HG03520 (cell line): Measurements from ENCODE around the gene MIOS.

Experiments used
- ATAC-seq: cut with Tn5 transposase; IDR thresholded peaks from one replicate; pipeline ENCODE4 v1.9.1; 2021; ENCODE audit warnings: mild to moderate bottlenecking, moderate library complexity; ENCODE audit not compliant: unreplicated experiment

Gene MIOS

DNA sequence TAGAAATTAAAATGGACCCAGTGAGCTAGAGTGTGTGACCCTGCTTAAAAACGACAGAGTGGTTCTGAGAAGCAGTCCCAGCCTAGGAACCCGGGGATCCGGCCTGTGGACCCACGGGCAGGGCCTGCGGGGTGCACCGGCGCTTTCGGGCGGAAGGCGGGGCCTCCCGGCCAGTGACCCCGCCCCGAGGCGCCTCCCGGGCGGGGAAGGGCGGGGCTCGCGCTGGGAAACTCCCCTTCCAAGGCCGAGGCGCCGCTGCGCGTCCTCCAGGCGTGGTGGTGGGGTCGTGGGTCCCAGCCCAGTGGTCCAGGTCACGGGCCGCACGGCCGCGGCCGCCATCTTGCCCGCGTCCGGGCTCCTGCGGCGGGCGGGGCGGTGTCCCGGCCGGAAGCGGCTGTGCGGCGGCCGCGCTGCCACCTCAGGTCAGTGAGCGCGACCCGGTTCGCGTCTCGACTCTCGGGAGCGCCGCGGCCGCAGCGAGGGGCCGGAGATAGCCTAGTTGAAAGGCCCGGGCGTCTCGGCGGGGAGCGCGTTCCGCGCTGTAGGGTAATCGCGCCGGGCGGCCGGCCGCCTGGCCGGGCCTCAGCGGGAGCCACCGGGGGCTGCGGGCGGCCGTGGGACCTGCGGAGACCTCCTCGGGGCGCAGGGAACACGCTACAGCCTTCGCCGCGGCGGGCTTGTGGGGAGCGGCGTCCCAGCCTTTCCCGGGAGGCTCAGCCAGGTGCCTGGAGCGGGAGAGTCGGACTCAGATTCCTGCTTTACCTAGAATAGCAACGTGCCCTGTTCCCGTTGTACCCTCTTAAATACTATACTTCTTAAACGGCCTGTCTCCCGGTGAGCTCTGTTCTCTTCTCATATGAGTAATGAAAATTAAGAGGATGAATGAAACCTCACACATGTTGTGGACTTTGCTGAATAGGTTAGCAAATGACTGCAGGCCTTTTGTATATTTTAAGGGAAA is at the start of gene MIOS:
Gene MIOS (plus strand): TSS at position 234 of the 961 bp plus-strand sequence. CDS start 5,592 bp downstream, outside the sequence.
- peak; percentile 64 for ATAC-seq

DNA sequence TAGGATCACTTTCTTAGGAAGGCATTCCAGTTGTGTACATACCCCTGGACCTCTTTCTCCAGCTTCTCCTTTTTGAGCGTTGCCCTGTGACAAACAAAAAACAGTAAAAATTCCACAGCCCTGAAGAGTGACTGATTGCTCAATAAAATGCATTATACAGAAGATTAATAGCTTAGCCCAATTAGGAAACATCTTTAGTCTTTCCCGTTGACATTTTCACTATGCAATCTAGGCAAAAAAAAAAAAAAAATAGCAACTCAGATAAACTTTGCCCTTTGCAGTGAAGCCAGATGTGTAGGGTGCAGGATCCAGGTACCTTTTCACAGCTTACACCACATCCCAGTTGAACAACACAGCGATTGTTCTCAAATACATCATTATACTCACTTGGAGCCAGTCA is 48.9 kb upstream of the MIOS start:
- no peak for ATAC-seq

DNA sequence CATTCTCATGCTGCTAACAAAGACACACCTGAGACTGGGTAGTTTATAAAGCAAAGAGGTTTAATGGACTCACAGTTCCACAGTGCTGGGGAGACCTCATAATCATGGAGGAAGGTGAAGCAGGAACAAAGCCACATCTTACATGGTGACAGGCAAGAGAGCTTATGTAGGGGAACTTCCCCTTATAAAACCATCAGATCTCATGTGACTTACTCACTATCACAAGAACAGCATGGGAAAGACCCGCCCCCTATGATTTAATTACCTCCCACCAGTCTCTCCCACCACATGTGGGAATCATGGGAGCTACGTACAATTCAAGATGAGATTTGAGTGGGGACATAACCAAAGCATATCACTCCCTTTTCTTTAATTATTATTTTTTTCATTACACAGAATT is 47.6 kb upstream of the MIOS start:
- ATAC-seq = no peak

DNA sequence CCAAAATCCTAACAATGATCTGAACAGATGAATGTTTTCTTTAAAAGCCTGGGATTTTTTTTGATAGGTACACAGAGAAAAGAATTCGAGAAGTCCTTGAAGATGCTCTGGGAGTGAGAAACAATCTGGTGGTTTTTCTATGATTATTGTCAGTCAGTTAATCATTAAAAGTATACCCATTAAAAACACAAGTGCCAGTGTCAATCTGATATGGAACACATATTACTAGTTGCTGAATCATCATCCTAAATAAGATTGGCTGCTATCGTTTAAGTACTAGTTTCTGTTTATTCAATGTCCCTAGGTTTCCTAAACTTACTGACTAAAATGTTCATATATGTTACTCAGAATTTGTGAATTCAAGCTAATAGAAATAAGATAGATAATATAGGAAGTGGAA is 47.2 kb upstream of the MIOS start:
- ATAC-seq = no peak

DNA sequence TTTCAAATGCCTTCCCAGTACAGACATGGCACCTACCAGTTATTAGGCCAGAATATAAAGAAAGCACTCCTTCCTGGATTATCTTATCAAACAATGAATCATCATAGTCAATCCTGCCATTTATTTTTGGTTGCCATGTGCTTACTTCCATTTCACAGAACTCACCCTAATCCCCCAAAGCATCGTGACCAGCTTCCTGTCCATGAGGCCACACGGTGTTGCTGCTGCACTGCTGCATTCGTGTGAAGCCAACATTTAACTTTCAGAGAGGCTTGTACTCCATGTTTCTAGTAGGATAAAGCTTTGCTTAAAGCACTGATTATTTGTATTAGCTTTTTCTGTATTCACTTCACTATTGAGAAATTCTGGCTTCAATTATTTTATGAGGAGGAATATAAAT is 45.4 kb upstream of the MIOS start:
- no peak for ATAC-seq

DNA sequence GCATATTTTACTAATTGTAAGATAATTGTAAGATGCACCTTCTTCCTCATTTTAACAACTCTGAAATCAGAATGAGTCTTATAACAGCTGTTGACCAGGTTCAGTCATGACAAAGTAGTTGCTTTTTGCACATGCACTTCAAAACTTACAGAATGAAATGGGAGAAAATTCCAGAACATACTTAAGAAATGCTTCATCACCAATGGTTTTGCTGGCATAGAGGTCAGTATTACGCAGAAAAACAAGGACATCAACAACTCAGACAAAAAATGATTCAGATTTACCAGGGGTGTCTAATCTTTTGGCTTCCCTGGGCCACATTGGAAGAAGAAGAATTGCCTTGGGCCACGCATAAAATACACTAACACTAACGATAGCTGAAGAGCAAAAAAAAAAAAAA is 44.3 kb upstream of the MIOS start:
- no peak for ATAC-seq

DNA sequence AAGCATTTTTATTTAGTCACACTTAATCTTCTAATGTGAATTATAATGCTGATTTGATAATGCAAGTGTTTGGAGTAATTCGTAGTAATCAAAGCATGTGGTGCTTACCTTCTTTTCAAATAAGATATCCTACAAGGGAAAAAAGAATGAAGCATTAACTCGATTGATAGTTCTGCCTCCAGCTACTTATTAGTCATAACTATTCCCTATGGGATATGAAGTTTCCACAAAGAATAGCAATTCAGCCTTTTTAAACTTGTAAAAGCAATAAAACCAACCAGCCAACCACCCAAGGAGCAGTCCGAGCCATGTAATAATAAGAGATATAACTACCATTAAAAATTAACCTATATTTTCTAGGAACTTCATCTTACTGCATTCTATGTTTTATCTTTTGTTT is 42.6 kb upstream of the MIOS start:
- ATAC-seq = no peak

DNA sequence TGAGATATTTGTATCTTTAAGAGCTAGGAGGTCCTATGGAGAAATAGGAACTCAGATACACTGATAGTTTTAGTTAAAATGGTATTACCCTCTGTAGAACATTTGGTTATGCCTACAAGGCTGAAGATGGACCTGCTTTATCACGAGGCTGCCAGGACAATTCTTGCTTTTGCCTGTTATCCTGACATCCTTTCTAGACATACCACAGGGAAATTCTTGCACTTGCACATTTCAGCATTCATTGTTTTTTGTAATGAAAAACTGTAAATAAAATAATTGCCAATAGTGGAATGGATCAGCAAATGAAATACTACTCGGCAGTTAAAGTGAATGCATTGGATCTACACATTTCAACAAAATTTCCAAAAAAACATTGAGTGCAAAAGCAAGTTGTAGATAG is 40.7 kb upstream of the MIOS start:
- no peak for ATAC-seq

DNA sequence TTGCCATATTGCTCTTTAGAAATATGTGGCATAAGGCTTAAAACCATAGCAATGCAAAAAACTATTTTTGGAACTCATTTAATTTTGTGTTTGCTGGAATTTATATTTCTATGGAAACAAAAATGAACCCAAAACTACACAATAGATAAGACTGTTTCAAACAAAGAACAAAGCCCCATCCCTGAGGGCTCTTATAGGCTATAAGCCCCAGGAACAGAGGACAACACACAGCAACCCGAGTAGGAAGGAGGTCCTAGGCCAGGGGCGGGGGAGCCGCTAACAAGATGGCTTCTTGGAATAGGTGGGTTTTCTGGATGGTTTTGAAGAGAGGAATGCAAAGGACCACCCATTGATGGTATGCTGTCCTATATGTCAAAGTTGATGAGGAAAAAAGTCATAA is 39.6 kb upstream of the MIOS start:
- ATAC-seq = no peak

DNA sequence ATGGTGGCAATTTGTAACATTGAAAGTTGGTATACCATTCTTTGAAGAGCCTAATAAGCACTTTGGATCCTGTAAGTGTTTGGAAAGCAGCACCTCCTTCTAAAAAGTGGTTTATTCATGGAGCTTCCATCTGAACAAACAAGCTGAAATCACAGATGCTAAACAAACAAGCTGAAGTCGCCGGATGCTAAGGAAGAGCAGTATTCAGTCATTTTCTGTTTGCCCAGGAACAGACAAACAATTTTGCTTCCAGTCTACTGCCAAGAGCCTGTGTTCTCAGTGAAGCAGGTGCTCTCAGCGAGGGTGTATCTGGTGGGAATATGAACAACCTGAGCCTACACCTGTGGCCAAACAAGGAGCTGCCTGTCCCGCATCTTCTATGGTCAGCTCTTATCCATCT is 37.4 kb upstream of the MIOS start:
- ATAC-seq = no peak

DNA sequence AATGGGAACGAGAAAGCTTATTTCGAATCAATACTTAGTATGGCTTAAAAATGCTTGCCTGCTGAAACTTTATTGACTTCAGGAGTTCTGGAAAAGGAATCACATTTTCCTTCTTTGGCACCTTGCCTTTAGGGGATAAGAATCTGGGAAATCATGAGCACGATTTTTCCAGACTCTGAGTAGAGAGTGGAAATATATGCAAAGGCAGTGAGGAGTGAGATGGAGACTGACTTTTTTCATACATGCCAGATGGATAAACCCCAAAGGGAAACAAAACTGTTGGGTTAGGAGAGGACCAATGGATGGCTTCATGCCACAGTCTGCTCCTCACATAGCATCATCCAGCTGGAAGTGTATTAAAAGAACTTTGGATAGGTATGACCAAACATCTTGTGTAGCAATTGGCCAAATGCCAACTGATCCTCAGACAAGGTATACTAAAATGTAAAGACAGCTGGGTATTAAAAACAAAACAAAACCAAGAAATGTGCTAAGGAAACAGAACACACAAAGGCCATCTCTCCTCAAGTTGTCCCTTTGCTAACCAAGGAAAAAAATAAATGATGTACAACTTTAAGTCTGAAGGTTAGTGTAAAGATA is 32.8 kb upstream of the MIOS start:
- no peak for ATAC-seq

DNA sequence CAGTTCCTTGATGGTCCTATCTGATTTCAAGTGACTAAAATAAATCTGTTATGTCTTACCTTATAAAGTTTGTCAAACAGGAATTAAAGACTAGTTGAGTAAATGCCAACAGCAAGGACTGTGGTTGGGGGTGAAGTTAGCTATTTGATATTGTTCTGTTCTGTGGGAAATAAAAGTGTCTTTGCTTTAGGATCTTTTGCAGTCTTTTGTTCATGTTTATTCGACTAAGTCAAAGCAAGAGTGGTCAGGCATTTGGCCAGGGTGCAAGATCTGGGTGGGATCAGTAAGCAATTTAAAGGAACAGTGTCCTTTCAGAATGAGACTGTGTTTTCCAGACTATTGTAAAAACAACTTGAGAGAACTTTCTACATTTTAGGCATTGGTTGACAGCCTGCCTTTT is 31.0 kb upstream of the MIOS start, which contains the start of gene COL28A1:
Gene COL28A1 (minus strand): TSS at position 183 of the 400 bp plus-strand sequence. CDS start 2,998 bp downstream, outside the sequence.
- no peak for ATAC-seq

DNA sequence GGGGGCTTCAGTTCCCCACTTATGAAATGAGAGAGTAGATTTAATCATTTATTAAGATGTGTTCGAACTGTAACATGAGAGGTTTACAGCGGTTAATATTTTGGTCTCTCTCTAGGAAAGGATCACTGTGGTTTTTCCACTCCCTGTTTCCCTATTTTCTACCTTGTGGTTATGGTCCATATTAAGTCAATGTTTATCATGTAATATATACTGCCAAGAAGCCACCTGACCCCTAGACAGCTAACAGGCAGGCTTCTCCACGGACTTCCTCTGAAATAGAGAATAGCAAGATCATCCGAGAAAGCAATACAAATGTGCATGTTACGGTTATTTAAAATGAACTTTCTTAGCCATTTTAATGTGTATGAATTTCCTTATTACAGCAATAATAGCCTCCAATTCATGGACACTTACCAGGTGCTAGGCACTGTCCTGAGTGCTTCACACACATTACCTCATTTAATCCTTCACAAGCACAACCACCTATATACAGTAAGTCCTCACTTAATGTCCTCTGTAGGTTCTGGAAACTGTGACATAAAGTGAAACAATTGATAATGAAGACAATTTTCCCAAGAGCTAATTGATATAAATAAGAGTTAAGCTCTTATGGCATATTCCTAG is 30.2 kb upstream of the MIOS start:
- no peak for ATAC-seq

DNA sequence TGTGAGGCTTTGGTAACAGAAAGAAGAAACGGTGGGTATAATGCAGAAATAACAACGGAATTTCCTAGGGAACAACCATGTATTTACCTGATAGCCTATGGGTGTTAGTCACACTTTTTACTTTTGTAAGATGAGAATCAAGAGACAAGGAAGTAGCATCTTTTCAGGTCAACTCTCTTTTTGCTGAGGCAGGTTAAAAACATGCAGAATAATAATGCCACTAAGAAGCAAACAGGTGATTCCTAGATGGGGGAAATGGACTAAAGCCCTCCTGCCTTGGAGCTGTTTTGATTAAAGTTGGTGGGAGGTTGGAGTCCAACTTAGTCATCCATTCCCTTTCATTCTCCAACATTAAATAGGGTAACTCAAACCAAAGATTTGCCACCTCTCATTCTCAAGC is 29.0 kb upstream of the MIOS start:
- ATAC-seq = no peak

DNA sequence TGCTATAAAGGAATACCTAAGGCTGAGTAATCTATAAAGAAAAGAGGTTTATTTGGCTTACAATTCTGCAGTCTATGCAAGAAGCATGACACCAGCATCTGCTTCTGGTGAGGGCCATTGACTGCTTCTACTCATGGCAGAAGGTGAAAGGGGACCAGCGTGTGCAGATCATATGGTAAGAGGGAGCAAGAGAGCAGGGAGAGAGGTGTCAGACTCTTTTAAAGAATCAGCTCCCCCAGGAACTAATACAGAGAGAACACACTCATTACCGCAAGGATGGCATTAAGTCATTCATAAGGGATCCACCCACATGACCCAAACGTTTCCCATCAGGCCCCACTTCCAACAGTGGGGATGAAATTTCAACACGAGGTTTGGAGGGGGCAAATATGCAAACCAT is 27.5 kb upstream of the MIOS start:
- ATAC-seq = no peak

DNA sequence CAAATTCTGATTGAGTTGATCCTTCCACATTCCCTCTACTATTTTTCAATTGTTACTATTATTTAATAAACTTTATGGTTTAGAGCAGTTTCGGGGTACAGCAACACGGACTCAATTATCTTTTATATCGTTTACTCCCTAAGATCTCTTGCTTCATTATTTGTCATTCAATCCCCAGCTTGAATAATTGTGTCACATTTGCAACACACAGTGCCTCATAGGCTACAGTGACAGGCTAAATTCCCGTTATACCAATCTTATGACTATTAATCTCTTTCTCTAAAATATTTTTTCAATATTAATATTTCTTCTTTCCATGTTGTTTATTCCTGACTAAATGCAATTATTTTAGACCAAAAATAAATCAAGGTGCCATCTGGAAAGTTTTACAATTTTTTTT is 27.0 kb upstream of the MIOS start:
- no peak for ATAC-seq

DNA sequence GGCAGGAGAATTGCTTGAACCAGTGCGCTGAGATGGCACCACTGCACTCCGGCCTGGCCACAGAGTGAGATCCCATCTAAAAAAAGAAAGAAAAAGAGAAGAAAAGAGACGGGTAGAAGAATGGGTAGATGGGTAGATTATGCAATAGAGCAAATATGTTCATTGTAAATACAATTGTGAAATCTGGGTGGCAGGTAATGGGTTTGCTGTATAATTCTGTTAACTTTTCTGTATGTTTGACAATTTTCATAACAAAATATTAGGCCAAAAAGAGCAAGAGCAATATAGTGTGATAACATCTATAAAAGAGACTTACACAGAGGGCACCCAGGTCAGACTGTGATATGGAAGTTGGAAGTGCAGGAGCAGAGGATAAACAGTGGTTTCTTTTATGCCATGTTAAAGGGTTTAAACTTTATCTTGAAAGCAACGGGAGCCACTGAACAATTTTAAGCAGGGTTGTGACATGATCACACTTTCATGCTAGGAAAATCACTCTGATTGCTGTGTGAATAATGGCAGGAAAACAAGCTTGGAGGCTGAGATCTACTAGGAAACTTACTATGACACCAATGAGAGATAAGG is 24.3 kb upstream of the MIOS start:
- ATAC-seq = no peak

DNA sequence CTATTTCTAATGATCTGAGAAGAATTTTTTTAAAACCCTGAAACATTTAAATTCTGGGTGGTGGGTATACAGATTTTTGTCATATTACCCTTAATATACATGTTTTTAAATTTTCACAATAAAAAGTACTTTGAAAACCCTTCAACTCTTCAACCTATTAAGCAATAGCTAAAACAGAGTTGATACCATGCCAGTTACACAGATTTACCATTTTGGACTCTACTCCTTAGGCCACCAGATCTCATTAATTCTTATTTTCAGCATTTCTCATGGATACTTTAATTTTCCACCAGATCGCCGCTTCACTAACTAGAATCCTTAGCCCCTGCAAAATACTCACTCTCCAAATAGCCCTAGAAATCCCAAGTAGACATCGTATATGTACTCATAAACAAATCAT is 18.3 kb upstream of the MIOS start:
- ATAC-seq = no peak

DNA sequence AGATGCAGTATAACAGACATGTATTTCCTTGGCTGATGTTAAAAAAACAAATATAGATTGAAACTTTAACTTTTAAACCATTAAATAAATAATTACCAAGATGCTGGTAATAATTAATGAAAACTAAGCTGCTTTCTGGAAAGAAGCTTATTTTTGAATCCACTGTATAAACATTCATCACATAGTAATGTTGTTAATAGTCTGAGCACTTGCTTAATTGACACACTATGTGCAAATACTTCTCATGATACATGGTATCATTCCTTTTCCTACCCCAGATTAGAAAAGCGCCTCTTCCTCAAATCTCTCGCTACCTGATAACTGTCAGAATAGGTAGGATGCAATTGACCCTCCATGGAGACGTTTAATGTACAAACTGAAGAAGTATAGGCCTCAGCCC is 16.0 kb upstream of the MIOS start:
- ATAC-seq = no peak

DNA sequence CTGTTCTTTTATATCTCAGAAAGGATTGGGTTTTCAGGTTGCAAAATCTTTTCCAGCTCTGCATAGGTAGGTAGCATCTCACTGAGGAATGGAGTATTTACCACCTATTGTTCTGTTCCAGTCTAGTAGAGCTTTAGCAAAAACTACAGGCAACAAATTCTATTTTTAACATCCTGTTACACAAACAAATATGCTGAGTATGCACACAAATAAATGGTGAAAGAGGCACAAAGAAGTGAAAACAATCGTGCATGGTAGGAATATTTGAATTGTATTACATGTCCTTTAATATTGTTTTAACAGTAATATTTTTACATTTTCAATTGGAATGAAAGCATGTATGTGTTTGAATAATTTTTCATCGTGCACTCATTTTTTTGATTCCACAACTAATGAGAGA is 14.5 kb upstream of the MIOS start:
- no peak for ATAC-seq

DNA sequence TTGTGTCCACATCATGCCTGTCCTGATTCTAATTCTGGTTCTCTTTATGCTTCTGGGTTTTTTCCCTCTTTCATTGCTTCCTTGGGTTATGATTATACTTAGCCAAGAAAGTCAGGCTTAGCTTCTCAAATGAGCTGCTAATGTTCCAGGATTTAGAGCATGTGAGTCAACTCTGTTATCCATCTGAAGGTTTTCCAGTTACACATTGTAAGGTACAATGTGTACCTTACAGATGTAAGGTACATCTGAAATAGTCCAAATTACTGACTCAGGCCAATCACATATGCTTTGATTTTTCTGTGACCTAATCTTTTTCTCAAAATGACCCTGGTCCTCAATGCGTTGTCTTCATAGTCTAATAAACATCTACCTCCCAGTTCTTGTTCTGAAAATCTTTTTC is 13.3 kb upstream of the MIOS start:
- no peak for ATAC-seq
